Activated CD8-positive, alpha-beta T cell treated with anti-CD3 and anti-CD28 coated beads for 36 hours (primary cell): ENCODE data around the gene THOC6. TPM values are rescaled to one million over a fixed set of nuclear protein-coding genes. Genes with fewer than 3 reads are reported as not detected.
A peak's percentile ranks its signal among the peaks of the same experiment; 100 is the strongest.

Experiments used
- ATAC-seq: fragments of 200-7000 bp; cut with Tn5 transposase; one replicate; pipeline ENCODE4 v1.10.0; 2021; ENCODE audit warnings: mild to moderate bottlenecking, moderate library complexity
- CTCF ChIA-PET: fragments of 350-600 bp; sonication (Branson Sonifier 250); formaldehyde crosslinking; loops from one replicate; lab custom pipeline; 2021; ENCODE audit warnings: antibody characterized with exemption; lab: Charles Lee
- POLR2A ChIA-PET: fragments of 350-600 bp; sonication (Branson Sonifier 250); formaldehyde crosslinking; loops from one replicate; lab custom pipeline; 2021; ENCODE audit warnings: antibody characterized with exemption; lab: Charles Lee
- DNase-seq: peaks from one replicate; pipeline ENCODE4 v3.0.0-alpha.2; 2020
- H3K27ac Mint-ChIP-seq: one replicate; pipeline ENCODE4 v1.8.0; 2021; ENCODE audit warnings: mild to moderate bottlenecking, mixed read lengths
- H3K27me3 Mint-ChIP-seq: one replicate; pipeline ENCODE4 v1.8.0; 2021; ENCODE audit warnings: mixed read lengths
- H3K36me3 Mint-ChIP-seq: one replicate; pipeline ENCODE4 v1.8.0; 2021; ENCODE audit warnings: low read depth, mixed read lengths
- H3K4me1 Mint-ChIP-seq: one replicate; pipeline ENCODE4 v1.8.0; 2021; ENCODE audit warnings: low read depth, mixed read lengths
- H3K4me3 Mint-ChIP-seq: one replicate; pipeline ENCODE4 v1.8.0; 2021; ENCODE audit warnings: mild to moderate bottlenecking, moderate library complexity, mixed read lengths
- H3K9me3 Mint-ChIP-seq: one replicate; pipeline ENCODE4 v1.8.0; 2021; ENCODE audit warnings: mixed read lengths
- intact Hi-C: fragments of 100-400 bp; cut with micrococcal nuclease; formaldehyde crosslinking; loops from one replicate; pipeline ENCODE4 v1.10.0; 2022
- total RNA-seq, 2 experiments: library from RNA; stranded (reverse); gene quantifications; one replicate each; pipeline ENCODE4 v1.2.3, GENCODE V29; 2021
- TF ChIP-seq, protein P1 (sequence below): fragments of 200-600 bp; IDR thresholded peaks from one replicate; pipeline ENCODE4 v1.8.0; 2022; ENCODE audit warnings: antibody characterized with exemption, mild to moderate bottlenecking

THOC6 gene
- total RNA-seq, 2 experiments from 2014 or later = 55.4 to 56.6 TPM

- no peak for ATAC-seq
- H3K27me3 Mint-ChIP-seq = no peaks in the 10 kb centered on the region
- H3K27ac Mint-ChIP-seq = no peak overlapping the region
- H3K4me3 Mint-ChIP-seq = no peak overlapping the region
- DNase-seq = no peak
- TF ChIP-seq, protein P1, sequence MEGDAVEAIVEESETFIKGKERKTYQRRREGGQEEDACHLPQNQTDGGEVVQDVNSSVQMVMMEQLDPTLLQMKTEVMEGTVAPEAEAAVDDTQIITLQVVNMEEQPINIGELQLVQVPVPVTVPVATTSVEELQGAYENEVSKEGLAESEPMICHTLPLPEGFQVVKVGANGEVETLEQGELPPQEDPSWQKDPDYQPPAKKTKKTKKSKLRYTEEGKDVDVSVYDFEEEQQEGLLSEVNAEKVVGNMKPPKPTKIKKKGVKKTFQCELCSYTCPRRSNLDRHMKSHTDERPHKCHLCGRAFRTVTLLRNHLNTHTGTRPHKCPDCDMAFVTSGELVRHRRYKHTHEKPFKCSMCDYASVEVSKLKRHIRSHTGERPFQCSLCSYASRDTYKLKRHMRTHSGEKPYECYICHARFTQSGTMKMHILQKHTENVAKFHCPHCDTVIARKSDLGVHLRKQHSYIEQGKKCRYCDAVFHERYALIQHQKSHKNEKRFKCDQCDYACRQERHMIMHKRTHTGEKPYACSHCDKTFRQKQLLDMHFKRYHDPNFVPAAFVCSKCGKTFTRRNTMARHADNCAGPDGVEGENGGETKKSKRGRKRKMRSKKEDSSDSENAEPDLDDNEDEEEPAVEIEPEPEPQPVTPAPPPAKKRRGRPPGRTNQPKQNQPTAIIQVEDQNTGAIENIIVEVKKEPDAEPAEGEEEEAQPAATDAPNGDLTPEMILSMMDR = no peak
- intact Hi-C loops = no loop called here
- H3K36me3 Mint-ChIP-seq = peaks cover 46% of the 10 kb centered on the region
- POLR2A ChIA-PET = interaction anchor here (1.4 kb wide), 1 partner anchor 10 kb away, joined by 8 read pairs; no protein-coding TSS in a partner anchor
- no peaks in the 10 kb centered on the region for H3K9me3 Mint-ChIP-seq
- H3K4me1 Mint-ChIP-seq = peaks cover 7% of the 10 kb centered on the region
- CTCF ChIA-PET = interaction anchor here (2.1 kb wide), 1 partner anchor 15 kb away, joined by 8 read pairs; no protein-coding TSS in a partner anchor
Observed at GRCh38 chr16:2976673-2977072, 47.2 kb upstream of the THOC6 start.

DNA sequence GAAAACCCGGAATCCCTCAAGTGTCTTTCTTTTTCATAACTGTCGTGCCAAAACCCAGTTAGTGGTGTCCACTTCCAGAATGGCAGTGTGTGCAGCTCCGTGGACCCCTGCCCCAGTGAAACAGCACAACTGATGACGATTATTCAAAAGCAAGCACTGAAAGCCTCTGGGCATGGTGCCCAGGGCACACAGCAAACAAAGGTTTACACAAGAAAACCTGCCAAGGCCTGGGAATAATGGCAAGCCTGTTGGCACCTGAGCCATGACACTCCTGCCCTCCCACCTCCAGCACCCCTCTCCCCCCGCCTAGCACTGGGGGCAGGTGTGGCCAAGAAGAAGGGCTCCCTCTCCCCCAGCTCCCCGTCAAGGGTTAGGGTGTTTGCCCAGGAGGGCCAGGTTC, 46.4 kb upstream of the THOC6 start:
- TF ChIP-seq, protein P1 = no peak
- no peak overlapping the region for H3K27ac Mint-ChIP-seq
- H3K27me3 Mint-ChIP-seq = no peaks in the 10 kb centered on the region
- ChIA-PET POLR2A (interaction anchor here (1.4 to 3.6 kb wide), 2 partner anchors 8 to 10 kb away, joined by 8 to 20 read pairs; partner anchors contain the start of gene PAQR4), CTCF (interaction anchor here (0.8 to 2.1 kb wide), 5 partner anchors 7 to 57 kb away, joined by 3 to 8 read pairs (median 5); no protein-coding TSS in a partner anchor)
- peaks cover 39% of the 10 kb centered on the region for H3K36me3 Mint-ChIP-seq
- H3K4me3 Mint-ChIP-seq = no peak overlapping the region
- intact Hi-C loops = no loop called here
- no peaks in the 10 kb centered on the region for H3K9me3 Mint-ChIP-seq
- ATAC-seq (no peak), DNase-seq (no peak)
- H3K4me1 Mint-ChIP-seq = peaks cover 9% of the 10 kb centered on the region

DNA sequence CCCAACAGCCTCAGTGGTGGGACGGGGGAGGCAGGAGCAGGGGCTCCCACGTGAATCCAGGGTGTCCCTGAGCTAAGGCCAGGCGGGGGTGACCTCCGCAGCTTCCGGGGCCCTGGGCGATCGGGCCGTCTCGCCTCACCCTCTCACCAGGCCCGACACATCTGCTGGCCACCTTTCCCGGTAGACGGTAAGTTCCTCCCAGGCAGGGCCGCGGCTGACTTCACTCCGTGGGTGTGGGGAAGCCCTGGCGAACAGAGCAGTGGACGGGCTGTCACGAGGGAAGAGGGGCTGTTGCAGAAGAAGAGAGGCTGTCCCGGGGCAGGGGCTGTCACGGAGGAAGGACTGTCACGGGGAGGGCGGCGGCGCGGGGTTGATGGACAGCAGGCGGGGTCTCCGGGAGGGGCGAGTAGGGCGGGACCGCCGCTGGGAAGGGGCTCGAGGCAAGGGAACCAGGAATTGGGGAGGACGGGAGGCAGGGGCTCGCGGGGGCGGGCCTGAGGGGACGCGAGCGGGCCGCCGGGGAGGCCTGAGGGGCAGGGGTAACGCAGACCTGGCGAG, 44.1 kb upstream of the THOC6 start:
- ATAC-seq = no peak
- Mint-ChIP-seq H3K36me3 (peaks cover 33% of the 10 kb centered on the region), H3K9me3 (no peaks in the 10 kb centered on the region), H3K27me3 (no peaks in the 10 kb centered on the region), H3K4me3 (peak overlapping the region; percentile 87), H3K27ac (peak overlapping the region; percentile 75), H3K4me1 (peaks cover 13% of the 10 kb centered on the region)
- POLR2A ChIA-PET = interaction anchor here (0.9 to 3.6 kb wide), 5 partner anchors 8 to 42 kb away, joined by 3 to 20 read pairs (median 4); partner anchors contain the start of gene PAQR4
- intact Hi-C loops = no loop called here
- TF ChIP-seq, protein P1 = no peak
- DNase-seq = peak; percentile 39
- CTCF ChIA-PET = interaction anchor here (1.5 to 2.6 kb wide), 4 partner anchors 9 to 70 kb away, joined by 4 to 10 read pairs (median 6); no protein-coding TSS in a partner anchor

DNA sequence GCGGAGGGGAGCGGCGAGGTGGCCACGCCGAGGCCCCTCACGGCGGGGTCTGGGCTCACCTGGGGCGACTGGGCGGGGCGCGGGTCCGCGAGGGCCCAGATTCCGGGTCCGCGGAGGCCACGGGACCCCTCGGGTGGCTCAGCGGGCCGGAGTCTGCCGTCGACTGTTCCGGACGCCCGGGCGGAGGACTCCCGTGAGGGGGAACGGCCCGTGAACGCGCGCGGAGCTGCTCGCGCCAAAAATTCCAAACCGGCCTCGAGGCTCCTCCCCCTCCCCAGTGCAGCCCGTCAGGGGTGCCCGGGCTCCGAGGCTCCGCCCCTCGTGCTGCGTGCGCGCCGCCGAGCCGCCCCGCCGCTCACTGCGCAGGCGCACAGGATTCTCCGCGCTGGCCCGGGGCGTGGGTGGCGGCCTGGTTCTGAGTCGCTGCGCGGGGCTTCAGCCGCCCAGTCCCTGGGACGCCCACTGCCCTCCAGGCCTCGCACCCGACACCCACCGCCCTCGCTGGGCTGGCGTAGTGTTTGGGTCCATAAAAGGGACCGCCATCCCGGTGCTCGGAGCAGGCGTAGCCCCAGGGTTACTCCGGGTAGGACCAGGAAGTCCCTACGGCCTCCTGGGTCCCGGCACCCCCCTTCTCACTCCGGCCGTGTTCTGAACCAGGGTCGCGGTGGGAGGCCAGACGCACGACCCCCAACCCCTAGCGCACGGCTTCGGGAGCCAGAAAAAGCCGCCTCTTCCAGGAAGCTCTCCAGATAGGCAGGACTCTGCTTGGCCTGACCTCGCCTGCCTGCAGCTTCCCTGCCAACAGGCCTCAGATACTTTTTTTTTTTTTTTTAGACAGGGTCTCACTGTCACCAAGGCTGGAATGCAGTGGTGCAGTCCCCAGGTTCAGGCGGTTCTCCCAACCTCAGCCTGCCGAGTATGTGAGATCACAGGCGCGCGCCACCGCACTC, 43.3 kb upstream of the THOC6 start, which contains the start of gene PKMYT1:
TSS of gene PKMYT1 (minus strand) at position 220 of the 950 bp plus-strand sequence. CDS start 789 bp downstream, outside the sequence.
- H3K9me3 Mint-ChIP-seq = no peaks in the 10 kb centered on the region
- peak within 1 kb of the TSS; percentile 86 for H3K27ac Mint-ChIP-seq
- TF ChIP-seq, protein P1 = no peak
- DNase-seq (peak; percentile 94), ATAC-seq (peak; percentile 94)
- H3K4me3 Mint-ChIP-seq = peak within 1 kb of the TSS; percentile 87
- peaks cover 31% of the 10 kb centered on the region for H3K36me3 Mint-ChIP-seq
- peaks cover 13% of the 10 kb centered on the region for H3K4me1 Mint-ChIP-seq
- ChIA-PET POLR2A (interaction anchor here (0.6 to 3.6 kb wide), 7 partner anchors 9 to 448 kb away, joined by 3 to 20 read pairs (median 4); partner anchors contain the start of gene PAQR4), CTCF (interaction anchor here (0.9 to 2.6 kb wide), 8 partner anchors 8 to 100 kb away, joined by 3 to 10 read pairs (median 4); no protein-coding TSS in a partner anchor)
- no peaks in the 10 kb centered on the region for H3K27me3 Mint-ChIP-seq
- intact Hi-C loops = no loop called here
